Testis (tissue), 2 donors: Measurements from ENCODE around the gene MAT2A.

Experiments
- POLR2A ChIP-seq: fragments of 450-650 bp; IDR thresholded peaks from one replicate; pipeline ENCODE4 v1.6.1; 2017; ENCODE audit warnings: antibody characterized with exemption, mild to moderate bottlenecking, moderate library complexity
- TF ChIP-seq, protein P1 (sequence below), 3 experiments: fragments of 450-650 bp in 2 of 3; fragments of 200-600 bp in 1 of 3; sonication (generic) in 1 of 3; IDR thresholded peaks; one replicate each; pipeline ENCODE4 v1.5.1; 2016 to 2019; ENCODE audit warnings: antibody characterized with exemption in 3 of 3, mild to moderate bottlenecking in 2 of 3, moderate library complexity in 1 of 3

DNA sequence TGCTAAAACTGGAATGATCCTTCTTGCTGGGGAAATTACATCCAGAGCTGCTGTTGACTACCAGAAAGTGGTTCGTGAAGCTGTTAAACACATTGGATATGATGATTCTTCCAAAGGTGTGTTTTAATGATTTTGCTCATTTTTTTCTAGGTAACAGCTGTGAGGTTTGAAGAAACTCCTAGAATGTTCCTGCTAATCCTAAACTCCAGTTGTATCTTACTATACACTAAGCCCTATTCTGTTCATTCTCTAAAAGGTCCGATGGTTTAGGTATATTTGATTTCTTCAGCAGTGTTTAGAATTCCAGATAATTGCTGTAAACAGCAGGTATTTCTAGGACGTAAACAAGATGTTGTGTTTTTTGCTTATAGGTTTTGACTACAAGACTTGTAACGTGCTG is 2.3 kb downstream of the MAT2A start:
- TF ChIP-seq POLR2A = no peak
- TF ChIP-seq, protein P1, sequence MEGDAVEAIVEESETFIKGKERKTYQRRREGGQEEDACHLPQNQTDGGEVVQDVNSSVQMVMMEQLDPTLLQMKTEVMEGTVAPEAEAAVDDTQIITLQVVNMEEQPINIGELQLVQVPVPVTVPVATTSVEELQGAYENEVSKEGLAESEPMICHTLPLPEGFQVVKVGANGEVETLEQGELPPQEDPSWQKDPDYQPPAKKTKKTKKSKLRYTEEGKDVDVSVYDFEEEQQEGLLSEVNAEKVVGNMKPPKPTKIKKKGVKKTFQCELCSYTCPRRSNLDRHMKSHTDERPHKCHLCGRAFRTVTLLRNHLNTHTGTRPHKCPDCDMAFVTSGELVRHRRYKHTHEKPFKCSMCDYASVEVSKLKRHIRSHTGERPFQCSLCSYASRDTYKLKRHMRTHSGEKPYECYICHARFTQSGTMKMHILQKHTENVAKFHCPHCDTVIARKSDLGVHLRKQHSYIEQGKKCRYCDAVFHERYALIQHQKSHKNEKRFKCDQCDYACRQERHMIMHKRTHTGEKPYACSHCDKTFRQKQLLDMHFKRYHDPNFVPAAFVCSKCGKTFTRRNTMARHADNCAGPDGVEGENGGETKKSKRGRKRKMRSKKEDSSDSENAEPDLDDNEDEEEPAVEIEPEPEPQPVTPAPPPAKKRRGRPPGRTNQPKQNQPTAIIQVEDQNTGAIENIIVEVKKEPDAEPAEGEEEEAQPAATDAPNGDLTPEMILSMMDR (IDR thresholded peaks at IDR 0.05) = no peak
